Measurements from ENCODE around the gene PCYT2.
"Not testable (repeated sequence)": the region's sequence is repeated elsewhere in the genome, so short reads cannot be mapped to it uniquely, and the experiment has no call there.

The PCYT2 gene

GRCh38 chr17:81911277-81911961 lies at the start of gene PCYT2:
PCYT2 (minus strand) TSS chr17:81911399; CDS start chr17:81911355, 44 bp downstream.
- DNase-seq: peak; percentile 87

GRCh38 chr17:81960130-81960958 lies 49.1 kb upstream of the PCYT2 start:
- no peak for DNase-seq

GRCh38 chr17:81959362-81960129 lies 48.3 kb upstream of the PCYT2 start:
- peak; percentile 57 for DNase-seq

GRCh38 chr17:81958633-81959342 lies 47.6 kb upstream of the PCYT2 start:
- no peak for DNase-seq

GRCh38 chr17:81957691-81958432 lies 46.7 kb upstream of the PCYT2 start:
- no peak for DNase-seq

GRCh38 chr17:81956607-81957589 lies 45.7 kb upstream of the PCYT2 start:
- no peak for DNase-seq

- no peak for DNase-seq
Observed at GRCh38 chr17:81955756-81956544, 44.8 kb upstream of the PCYT2 start.

GRCh38 chr17:81955058-81955681 lies 44.0 kb upstream of the PCYT2 start:
- DNase-seq: no peak

- DNase-seq: no peak
Observed at GRCh38 chr17:81954131-81955057, 43.2 kb upstream of the PCYT2 start.

- DNase-seq: not testable (repeated sequence)
Observed at GRCh38 chr17:81953443-81953842, 42.2 kb upstream of the PCYT2 start.

GRCh38 chr17:81952792-81953228 lies 41.6 kb upstream of the PCYT2 start:
- DNase-seq: no peak

GRCh38 chr17:81951785-81952684 lies 40.8 kb upstream of the PCYT2 start:
- DNase-seq: no peak

- DNase-seq: no peak
Observed at GRCh38 chr17:81950501-81950900, 39.3 kb upstream of the PCYT2 start.

GRCh38 chr17:81948635-81949378 lies 37.6 kb upstream of the PCYT2 start:
- no peak for DNase-seq

GRCh38 chr17:81947189-81947588 lies 36.0 kb upstream of the PCYT2 start, which contains the start of gene MYADML2:
MYADML2 (minus strand) TSS chr17:81947233; CDS start chr17:81941741, 5,492 bp downstream.
- DNase-seq: no peak

GRCh38 chr17:81944858-81945257 lies 33.7 kb upstream of the PCYT2 start:
- DNase-seq: no peak
